GM12892 (cell line): ENCODE measurements around the gene JAZF1.

Source experiments
- POLR2A ChIP-seq: IDR thresholded peaks from 2 replicates; pipeline ENCODE4 v1.6.1; 2011; ENCODE audit warnings: low read depth, low read length, control low read depth
- POLR2AphosphoS5 ChIP-seq: IDR thresholded peaks from 2 replicates; pipeline ENCODE4 v1.6.1; 2011; ENCODE audit warnings: low read depth, low read length, control low read depth
- TAF1 ChIP-seq: IDR thresholded peaks from 2 replicates; pipeline ENCODE4 v1.6.1; 2011; ENCODE audit warnings: low read depth, mild to moderate bottlenecking, control low read depth, low read length, borderline replicate concordance

DNA sequence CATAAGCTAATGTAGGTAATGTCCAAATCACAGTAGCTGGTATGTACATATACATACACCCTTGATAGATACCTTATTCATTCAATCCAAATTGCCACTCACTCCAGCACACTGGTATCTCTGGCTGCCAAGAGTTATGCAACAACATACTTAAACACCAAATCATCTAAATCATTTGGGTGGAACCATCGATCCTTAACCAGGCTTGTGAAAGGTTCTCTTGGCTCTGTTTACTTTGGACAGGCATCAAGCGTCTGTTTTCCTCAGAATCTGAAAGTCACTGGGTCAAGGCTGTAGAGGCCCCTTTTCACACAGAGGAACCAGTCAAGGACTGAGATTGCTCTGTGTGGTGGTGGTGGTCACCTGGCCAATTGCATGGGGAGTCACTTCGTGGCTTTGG, 24.6 kb downstream of the JAZF1 start:
- TF ChIP-seq POLR2A, result no peak
- TF ChIP-seq TAF1, result no peak
- no peak for TF ChIP-seq POLR2AphosphoS5
